GM19043 (cell line): ENCODE data around the gene IL10.

Experiments
- ATAC-seq: cut with Tn5 transposase; IDR thresholded peaks from one replicate; pipeline ENCODE4 v1.9.1; 2021; ENCODE audit warnings: low read depth; ENCODE audit not compliant: unreplicated experiment

Gene IL10

GRCh38 chr1:206772243-206772937, at the start of gene IL10:
Gene IL10, minus strand, starts transcription at chr1:206772494. Its CDS starts 59 bp downstream, at chr1:206772435.
- no peak for ATAC-seq

DNA sequence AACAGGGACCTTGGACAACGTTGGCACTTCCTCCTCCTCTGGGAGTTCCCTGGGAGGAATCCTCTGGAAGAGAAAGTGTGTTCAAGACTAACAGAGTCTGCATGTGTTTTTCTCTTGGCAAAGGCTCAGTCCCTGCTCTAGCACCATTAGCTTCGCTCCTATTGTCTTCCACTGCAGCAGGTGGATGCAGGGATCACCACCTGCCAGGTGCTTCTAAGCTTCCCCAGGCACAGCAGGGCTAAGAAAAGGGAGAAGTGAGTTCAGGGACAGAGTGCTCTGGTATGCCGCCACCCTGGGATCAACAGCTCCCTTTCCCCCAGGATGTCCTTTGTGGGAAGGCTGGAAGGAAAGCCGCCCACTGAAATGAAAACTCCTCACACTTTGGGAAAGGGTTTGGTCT, 49.2 kb upstream of the IL10 start:
- no peak for ATAC-seq

- peak; percentile 72 for ATAC-seq
Measured at GRCh38 chr1:206816390-206817287, 44.3 kb upstream of the IL10 start.

- no peak for ATAC-seq
Measured at GRCh38 chr1:206814716-206815341, 42.5 kb upstream of the IL10 start.

DNA sequence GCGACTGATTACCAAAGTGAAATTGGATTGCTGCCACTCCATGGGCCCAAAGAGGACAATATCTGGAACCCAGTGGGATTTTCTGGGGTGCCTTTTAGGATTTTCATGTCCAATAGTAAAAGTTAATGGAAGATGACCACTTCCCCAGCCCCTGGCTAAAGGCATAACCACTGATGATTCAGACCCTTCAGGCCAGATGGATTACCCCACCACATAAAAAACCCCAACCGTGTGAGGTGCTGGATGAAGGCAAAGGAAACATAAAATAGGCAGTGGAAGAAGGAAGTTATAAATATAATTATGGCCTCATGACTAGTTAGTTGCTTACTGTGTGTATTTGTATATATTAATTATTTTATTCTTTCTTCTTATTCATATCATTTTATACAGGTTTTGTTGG, 40.2 kb upstream of the IL10 start:
- no peak for ATAC-seq

DNA sequence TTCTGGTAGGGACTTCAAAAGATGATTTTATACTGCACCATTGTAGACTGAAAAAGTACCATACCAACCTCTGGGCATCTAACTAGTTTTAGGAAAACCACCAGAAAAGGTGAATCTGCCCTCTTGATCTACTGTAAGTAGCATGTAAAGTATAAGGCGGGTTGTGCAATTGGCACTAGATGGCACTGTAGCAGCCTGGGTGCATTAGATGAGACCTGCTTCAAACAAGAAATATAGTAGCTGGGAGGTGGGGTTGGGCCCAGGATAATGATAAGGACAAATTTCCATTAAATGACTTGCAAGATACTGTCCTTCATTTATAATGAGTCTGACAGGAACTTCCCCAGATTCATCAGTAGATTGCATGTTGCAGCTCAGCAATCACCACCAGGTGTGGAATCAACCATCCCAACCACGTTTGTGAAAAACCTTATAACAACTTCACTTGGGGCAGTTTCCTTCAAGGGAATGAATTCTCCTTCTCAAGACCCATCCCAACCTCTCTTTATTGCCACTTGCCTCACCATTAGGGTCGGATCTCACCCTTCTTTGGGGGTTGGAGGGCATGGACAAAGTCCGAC, 37.3 kb upstream of the IL10 start:
- no peak for ATAC-seq

- ATAC-seq: peak; percentile 63
Measured at GRCh38 chr1:206808615-206809014, 36.3 kb upstream of the IL10 start.

DNA sequence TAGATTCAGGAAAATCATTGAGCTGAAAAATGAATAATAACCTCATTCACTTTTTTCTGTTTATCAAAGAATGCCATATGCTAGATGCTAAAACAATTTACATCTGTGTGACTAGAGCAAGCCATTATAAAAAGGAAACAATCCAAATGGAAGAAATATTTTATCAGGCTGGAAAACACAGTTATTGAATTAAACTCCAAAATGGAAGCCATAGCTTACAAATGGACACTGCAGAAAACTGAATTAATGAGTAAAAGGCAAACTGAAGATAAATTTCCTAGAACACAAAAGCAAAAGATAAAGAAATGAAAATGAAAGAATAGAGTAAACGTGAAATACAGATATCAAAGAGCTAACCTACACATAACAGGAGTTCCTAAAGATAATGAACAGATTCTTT, 33.1 kb upstream of the IL10 start:
- ATAC-seq: no peak

GRCh38 chr1:206804156-206804737, 32.0 kb upstream of the IL10 start:
- ATAC-seq: no peak

- peak; percentile 99 for ATAC-seq
Measured at GRCh38 chr1:206803221-206803730, 31.0 kb upstream of the IL10 start.

DNA sequence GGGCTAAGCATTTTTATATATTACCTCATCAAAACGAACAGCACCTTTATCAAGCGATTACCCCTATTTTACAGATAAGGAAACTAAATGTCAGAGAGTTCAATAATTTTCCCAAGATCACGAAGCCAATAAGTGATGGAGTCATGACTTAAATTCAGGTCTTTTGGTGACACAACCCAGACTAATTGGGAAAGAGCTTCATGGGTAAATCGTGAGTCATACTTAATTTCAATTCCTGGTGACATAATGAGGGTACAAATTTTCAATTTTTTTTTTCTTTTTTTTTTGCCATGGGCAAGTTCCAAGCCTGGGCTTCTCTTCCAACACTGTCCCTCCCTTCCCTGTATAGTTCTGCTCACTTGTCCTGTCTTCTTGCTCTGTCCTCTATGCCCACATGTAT, 30.1 kb upstream of the IL10 start:
- no peak for ATAC-seq

DNA sequence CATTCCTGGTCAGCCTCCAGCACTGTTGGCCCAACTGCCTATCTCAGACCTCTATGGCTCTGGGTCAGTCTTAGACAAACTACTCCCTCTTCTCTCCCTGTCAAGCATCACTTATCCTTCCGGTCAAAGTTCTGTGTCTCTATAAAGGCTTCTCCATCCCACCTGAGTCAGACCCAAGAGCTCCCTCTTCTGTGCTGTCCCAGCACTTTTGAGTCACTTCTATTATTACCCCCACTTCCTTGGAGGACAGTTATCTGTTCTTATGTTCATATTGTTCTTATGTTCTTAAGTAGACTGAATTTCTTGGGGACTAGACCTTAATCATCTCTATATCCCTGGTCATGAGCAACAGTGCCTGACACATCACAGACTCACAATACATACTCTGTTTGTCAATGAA, 29.2 kb upstream of the IL10 start:
- no peak for ATAC-seq

DNA sequence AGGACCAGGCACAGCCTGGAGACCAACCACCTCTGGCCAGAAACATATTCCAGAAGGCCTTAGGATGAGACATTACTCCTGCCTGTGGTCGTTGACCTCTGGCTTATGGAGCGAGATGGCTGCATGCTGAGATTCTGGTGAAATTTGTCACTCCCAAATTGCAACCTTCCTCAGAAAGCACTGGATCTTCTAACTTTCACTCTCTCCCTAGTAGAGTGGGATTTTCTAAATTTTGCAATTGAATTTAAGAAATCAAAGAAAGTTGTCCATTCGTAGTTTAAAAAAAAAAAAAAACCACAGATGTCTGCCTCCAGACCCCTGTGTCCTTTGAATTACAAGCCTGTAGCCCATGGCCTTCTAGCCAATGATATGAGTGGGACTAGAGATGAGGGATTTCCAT, 28.6 kb upstream of the IL10 start:
- ATAC-seq: no peak

- ATAC-seq: no peak
Measured at GRCh38 chr1:206800411-206800810, 28.1 kb upstream of the IL10 start.

GRCh38 chr1:206799311-206799710, 27.0 kb upstream of the IL10 start:
- ATAC-seq: no peak

GRCh38 chr1:206798384-206798996, 26.2 kb upstream of the IL10 start:
- ATAC-seq: no peak

GRCh38 chr1:206797534-206798383, 25.5 kb upstream of the IL10 start:
- no peak for ATAC-seq

GRCh38 chr1:206796981-206797402, 24.7 kb upstream of the IL10 start:
- no peak for ATAC-seq

DNA sequence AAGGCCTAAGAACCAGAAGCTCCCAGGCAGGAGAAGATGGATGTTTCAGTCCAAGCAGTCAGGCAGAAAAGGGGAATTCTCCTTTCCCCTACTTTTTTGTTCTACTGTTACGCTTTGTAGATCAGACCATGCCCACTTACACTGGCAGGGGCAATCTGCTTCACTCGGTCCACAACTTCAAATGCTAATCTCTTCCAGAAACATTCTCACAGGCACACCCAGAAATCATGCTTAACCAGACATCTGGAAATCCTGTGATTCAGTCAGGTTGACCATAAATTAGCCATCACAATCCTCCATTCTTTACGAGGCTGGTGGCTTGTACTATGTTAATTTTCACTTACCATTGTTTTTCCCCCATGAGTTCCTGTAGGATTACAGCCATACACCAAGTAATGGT, 23.8 kb upstream of the IL10 start:
- ATAC-seq: no peak
